Uterus (tissue), 2 donors: ENCODE results near the gene GPD2.

ENCODE experiments used
- CTCF ChIP-seq, 4 experiments: fragments of 200-600 bp in 2 of 4; fragments of 450-650 bp in 2 of 4; sonication (generic) in 2 of 4; IDR thresholded peaks; one replicate each; pipeline ENCODE4 v1.5.1; 2016 to 2019; ENCODE audit warnings: antibody characterized with exemption in 4 of 4, mild to moderate bottlenecking in 2 of 4, moderate library complexity in 1 of 4
- POLR2A ChIP-seq, 2 donors: fragments of 450-650 bp; IDR thresholded peaks; one replicate each; pipeline ENCODE4 v1.6.1; 2016; ENCODE audit warnings: antibody characterized with exemption in 2 of 2, mild to moderate bottlenecking in 1 of 2, moderate library complexity in 1 of 2

GRCh38 chr2:156573710-156574109, 137.5 kb downstream of the GPD2 start:
- no peak for TF ChIP-seq CTCF (IDR thresholded peaks at IDR 0.05)
- no peak for TF ChIP-seq POLR2A (IDR thresholded peaks at IDR 0.05)
